Measurements from ENCODE around the gene FBXW8.
A peak's percentile ranks its signal among the peaks of the same experiment; 100 is the strongest.

The FBXW8 gene

GRCh38 chr12:117025481-117026151 lies 114.9 kb downstream of the FBXW8 start:
- DNase-seq = peak; percentile 80

GRCh38 chr12:117026343-117026742 lies 115.6 kb downstream of the FBXW8 start:
- no peak for DNase-seq

GRCh38 chr12:117026921-117027250 lies 116.1 kb downstream of the FBXW8 start:
- no peak for DNase-seq

DNA sequence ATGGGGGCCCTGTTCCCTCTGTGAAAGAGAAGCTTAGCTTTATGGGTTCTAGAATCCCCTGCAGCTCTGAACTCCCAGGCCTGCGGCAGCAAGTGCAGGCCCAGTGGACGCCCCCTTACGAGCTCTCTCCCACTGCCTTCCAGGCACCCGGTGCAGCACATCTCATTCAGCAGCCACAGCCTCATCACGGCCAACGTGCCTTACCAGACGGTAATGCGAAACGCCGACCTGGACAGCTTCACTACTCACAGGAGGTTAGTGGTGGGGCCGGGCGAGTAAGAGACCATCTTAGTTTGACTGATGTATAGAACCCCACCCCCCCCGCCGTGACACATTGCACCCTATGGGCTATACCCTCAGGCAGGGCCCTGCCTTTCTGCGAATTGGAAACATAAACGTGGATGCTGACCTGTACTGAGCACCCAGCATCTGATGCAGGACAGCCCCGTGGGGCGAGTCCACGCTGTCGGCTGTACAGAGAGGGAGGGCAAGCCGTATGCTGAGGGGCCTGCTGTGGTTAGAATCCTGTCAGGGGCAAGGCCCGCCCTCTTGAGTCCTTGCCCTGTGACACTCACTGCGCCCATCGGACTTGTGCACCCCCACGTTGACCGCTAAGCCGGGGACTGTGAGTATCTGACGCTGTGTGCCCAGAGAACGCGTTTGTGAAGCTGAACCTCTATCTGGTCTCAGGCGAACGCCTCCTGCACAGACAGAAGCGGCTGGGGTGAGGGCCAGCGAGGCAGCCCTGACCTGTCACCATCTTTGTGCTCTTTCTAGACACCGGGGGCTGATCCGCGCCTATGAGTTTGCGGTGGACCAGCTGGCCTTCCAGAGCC lies 116.7 kb downstream of the FBXW8 start:
- DNase-seq = no peak

DNA sequence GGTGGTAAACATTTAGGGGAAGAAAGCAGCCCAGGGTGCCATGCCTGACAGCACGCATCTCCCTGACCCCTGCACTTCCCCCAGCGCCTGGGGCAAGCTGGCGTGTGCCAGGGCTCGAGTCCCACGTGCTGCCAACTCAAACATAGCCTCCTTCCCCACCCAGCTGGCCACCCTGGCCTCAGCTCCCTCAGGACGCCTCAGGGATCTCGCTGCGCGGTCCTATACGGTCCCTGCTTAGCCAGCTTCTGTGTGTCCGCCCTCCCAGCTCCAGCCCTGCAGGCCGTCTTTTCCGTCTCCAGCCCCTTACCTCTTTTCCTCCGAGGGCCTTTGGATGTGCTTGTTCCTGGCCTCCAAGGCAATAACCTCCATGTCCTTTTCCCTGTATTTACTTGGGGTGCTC lies 117.5 kb downstream of the FBXW8 start:
- DNase-seq = no peak

GRCh38 chr12:117030187-117030900 lies 119.6 kb downstream of the FBXW8 start:
- DNase-seq = peak; percentile 29

GRCh38 chr12:117031843-117032592 lies 121.3 kb downstream of the FBXW8 start:
- DNase-seq = no peak

DNA sequence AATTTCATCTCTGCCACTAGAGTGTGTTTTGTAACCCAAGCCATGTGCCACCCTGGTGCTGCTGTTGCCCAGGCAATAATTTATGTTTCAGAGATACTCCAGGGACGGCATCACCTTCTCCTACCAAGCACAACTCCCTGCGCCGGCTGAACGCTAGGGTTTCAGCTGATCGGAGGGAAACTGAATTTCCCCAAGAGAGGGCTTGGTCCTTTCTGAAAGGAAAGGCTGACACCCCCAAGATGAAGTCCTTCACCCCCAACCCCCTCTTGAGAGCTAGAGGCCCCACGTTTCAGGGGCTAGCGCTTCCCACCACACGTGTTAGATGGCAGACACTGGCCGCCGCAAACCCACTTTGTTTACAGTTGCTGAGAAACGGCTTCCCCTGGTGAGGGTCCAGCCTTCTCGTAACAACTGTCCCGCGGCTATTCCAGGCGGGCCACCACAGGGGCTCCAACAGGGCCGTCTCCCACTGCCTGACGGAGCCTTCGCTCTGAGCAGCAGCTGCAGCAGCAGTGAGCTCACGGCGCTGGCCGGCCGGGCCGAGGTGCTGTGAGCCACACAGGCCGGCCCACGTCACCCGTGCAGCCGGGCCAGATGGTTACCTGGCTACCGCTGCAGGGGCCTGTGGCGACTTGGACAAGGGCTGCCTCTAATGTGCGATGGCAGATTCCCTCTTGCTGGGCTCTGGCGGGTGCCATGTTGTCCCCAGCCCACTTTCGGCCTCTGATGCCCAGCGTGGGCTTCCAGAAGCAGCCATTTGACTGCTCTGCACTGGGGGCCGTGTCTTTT lies 122.0 kb downstream of the FBXW8 start:
- DNase-seq = peak; percentile 75

DNA sequence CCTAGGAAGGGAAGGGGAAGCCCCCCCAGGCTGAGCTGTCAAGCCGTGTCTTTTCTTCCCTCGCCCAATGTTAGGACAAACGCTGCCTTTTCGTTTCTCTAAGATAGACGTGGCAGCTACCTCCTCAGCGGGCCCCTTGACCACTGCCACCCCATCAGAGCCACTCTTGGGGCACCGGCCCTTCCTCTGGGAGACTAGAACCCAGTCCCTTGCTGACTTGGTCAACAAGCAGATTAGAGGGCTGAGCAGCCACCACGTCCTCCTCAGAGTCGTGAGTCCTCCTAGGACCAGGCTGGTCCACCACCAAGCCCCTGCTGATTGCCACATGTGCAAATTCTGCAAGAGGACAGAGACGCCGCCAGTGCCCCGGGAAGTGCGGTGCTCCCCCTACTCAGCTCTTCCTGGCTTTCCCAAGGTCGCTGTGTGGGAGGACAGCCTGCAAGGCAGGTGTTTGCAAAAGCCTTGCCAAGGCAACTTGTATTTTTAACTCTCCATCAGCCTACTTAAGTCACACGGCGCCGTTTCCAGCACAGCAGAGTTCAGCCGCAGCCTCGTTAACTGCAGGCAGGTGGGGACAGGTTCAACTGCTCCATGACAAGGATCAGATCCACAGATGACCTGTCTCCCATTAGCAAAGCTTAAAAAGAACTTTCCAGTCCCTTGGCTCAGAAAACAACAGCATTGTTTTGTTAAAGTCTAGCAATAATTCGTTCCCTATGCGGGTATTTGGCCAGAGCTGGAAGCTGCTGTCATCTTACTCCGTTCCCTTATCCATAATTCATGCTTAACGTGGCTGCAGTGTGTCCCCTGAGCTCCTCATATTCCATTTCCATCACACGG lies 122.9 kb downstream of the FBXW8 start:
- peak; percentile 92 for DNase-seq

GRCh38 chr12:117034249-117034648 lies 123.5 kb downstream of the FBXW8 start:
- DNase-seq = peak; percentile 35

DNA sequence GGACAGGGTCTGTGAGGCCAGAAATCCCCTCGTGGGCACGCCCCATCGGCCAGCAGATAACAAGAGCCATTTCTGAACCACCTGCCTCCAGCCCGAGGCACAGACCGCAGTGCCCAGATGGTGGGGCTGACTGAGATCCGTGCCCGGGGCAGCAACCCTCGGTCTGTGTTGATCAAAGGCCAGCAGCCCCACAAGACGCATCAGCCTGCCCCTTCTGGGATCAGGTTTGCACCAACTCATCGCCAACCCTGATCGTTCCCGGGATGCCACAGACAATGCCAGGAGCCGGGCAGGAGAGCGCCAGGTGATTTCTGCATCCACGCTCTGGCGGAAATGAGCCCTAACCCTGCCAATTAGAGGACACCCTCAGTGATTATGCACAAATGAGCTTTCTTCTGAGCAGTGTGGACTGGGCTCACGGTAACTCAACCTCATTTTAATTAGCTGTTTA lies 124.0 kb downstream of the FBXW8 start:
- DNase-seq = peak; percentile 89

DNA sequence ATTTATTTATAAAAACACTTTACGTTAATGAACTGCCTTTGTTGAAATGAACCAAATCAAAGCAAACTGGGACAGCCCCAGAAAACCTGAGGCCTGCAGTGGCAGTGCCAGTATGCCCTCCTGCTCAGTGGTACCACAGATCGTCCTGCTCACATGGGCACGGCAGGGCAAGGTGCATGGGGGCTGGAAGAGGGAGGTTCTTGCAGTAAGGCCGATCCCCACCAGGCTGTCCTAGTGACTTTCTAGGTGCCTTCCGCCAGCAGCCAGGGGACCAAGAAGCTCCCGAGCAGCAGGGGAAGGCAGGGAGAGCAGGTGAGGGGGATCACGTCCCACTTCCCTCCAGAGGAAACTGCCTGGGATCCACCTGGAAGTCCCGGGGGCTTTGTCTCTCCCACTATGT lies 124.5 kb downstream of the FBXW8 start:
- DNase-seq = peak; percentile 12

- DNase-seq = peak; percentile 98
Observed at GRCh38 chr12:117036046-117036445, 125.3 kb downstream of the FBXW8 start.

GRCh38 chr12:117036547-117036946 lies 125.8 kb downstream of the FBXW8 start:
- DNase-seq = no peak

DNA sequence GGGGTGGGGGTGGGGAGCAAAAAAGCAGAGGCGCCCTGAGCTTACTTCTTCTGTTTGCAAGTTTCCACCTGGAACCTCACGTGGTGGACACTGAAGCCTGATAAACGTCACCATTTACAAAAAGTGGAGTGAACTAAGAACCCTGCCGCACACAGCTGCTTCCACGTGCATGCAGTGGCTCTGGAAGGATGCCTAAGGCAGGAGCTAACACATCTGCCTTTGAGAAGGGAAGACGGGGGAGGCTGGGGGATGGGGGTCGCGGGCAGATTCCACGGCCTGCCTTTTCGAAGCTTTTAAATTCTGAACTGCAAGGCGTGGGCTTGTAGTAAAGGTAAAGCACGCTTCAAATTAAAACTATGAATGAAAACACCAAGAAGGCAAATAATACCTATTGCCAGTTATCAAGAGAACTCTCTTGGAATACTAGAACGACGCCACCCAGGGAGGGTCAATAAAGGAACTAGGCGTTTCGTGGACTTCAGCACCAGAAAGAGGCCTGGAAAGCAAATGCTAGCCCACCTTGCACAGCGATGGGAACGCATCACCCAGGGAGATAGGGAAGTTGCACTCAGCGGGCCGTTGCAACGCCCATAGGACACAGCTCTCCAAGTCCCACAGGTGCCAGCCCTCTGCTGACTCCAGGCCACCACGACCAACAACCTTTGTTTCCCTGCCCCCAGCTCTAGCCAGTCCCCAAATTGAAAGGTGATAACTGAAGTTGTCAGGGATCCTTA lies 126.7 kb downstream of the FBXW8 start:
- no peak for DNase-seq

GRCh38 chr12:117038023-117038680 lies 127.4 kb downstream of the FBXW8 start:
- no peak for DNase-seq

- no peak for DNase-seq
Observed at GRCh38 chr12:117038919-117039318, 128.2 kb downstream of the FBXW8 start.

- no peak for DNase-seq
Observed at GRCh38 chr12:117039891-117040309, 129.2 kb downstream of the FBXW8 start.

- no peak for DNase-seq
Observed at GRCh38 chr12:117040496-117040895, 129.7 kb downstream of the FBXW8 start.

GRCh38 chr12:117041798-117042170 lies 131.0 kb downstream of the FBXW8 start:
- DNase-seq = no peak
